ENCODE data around the gene NOL4L.
"Not testable (repeated sequence)": the region's sequence is repeated elsewhere in the genome, so short reads cannot be mapped to it uniquely, and the experiment has no call there.

NOL4L gene

DNA sequence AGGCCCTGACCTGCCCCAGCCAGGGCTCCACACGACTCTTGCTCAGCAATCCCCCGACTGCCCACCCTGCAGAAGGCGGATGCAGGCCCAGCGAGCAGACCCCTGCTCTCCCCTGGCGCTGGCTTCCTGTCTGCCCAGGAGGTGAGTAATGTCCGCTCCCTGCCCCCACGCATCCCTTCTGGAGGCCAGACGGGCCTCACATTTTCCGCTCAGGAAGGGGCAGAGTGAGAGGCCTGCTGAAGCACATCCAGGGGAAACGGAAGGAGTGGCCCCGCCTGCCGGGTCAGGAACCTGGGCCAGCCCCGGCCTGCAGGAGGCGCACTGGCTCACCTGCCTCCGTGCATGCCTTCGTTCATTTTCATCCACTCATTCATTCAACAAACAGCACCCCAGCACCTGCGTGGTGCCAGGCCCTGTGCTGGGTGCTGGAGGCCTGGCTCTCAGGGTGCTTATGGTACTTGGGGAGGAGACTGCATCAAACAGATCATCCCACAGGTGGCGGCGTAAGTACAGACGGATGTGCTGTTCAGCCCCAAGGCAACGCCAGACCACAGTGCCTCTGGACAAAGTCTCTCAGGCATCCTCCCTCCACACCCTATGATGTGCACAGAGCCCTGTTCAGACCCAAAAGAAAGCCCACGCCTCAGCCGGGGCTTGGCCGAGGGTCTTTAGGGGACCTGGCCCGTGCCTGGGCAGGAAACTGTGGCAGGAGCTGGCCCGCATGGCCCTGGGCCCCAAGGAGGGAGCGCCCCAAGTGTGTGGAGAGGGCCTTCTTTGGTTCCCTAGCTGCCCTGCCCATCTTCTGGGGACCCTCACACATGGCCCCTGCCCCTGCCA, 114.9 kb downstream of the NOL4L start:
- DNase-seq (ENCODE audit: low read depth): no peak

DNA sequence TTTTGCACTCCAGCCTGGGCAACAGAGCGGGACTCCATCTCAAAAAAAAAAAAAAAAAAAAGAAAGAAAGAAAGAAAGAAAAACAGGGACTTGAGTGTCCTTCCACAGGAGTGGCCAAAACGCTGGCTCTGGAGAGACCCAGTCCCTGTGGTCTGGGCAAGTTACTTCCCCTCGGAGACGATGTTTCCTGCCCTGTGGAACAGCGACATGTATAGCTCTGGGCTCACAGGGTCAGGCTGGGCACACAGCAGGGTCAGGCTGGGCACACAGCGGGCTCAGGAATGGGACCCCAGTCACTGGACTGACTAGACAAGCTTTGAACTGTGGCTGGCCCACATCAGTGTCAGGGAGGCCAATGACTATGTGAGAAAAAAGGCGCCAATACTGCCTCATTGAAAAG, 116.3 kb downstream of the NOL4L start:
- DNase-seq (ENCODE audit: low read depth): no peak

DNA sequence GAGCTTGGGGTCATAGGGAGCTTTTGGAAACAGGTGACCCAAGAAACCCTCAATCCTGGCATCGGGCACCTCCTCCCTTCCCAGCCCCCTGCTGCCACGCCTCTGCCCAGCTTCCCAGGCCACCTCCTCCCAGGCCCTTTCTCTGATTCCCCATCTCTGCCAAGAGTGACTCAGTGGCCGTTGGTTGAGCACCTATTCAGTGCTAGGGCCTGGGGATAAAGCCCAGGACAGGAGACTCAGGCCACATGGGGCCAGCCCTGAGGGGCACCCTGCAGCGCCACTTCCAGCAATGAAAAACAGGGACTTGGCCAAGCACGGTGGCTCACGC, 116.9 kb downstream of the NOL4L start:
- DNase-seq (ENCODE audit: low read depth): no peak

DNA sequence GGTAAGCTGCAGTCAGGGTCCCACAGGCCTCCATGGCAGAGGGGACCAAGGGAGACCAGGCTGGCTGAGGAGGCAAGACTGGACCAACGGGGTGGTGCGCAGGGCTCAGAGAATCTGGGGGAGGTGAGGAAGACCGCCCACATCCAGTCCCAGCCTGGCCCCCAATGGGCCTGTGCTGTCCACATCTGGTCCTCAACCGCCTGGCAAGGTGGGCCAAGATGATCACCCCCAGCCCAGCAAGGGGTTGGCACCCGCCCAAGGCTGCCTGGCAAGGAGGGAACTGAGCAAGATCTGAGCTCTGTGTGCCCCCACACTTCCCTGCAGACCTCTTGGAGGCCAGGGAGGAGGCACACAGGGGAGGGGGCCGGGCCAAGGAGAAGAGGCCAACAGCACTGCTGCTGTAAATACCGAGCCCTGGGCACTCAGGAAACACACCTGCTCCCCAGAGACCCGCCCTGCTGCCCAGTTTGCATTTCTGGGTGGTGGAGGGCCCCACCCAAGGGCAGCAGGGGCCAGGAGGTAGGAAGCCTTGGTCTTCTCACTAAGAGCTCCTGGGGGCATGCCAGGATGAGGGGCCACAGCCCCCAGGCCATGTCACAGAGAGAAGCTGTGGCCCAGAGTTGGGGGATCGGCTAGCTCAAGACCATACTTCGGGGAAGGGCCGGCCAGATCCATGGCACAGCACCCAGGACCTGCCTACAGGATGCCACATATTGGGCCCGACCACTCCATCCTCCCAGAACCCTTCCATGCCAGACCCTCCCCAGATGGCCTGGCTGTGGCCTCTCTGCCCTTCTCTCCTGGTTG, 117.4 kb downstream of the NOL4L start:
- no peak for DNase-seq (ENCODE audit: low read depth)

DNA sequence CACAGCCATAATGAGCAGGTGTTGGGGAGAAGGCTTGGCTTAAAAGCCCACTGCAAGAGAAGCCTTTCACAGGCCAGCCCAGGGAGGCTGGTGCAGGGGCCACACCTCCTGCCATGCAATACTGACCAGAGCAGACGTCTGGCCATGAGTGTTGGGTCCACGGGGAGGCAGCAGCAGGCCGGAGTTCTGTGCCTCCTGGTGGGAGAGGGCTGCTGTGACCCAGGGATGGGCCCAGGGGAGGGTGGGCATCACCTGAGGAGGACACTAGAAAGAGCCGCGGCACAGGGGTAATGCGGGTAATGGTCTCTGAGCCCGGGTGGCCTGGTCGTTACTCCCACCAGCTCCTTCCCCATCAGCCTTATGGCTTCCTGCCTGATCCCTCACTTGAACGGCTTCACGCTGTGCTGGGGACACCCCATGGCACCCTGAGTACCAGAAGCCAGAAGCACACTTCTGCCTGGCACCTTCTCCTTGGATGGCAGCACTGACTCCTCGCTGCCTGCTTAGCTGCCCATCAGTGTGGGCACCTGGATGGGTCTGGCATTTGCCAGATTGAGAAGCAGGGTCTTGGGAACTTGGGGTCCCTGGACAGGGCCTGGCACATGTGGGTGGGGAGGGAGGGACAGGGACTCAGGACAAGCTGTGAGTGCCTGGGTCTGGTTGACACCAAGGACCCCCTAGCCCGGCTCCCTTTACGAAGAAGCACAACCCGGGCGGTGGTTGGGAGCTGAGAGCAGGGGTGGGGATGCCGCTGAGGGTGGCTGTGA, 118.2 kb downstream of the NOL4L start:
- no peak for DNase-seq (ENCODE audit: low read depth)

DNA sequence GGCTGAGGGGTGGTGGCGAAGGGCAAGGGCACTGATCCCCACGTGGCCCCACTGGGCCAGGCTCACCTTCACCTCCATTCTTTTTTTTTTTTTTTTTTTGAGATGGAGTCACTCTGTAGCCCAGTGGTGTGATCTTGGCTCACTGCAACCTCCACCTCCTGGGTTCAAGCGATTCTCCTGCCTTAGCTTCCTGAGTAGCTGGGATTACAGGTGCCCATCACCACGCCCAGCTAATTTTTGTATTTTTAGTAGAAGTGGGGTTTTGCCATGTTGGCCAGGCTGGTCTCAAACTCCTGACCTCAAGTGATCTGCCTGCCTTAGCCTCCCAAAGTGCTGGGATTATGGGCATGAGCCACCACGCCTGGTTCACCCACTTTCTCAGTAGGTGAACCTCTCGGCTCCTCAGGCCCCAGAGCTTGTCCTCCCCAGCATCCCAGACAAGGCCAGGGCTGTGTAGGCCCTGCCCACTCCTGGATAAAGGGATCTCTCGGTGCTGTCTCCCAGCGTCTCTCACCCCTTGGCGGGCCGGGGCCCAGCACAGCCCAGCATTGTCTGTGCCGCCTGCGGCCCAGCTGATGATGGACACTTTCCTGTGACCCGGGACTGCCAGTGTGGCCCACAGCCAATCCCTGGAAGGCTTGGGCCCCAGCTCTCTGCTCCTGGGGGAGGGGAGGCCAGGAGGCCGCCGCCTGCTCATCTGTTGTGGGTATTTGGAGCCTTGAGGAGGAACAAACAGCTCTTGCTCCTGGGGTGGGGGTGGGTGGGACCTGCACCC, 119.0 kb downstream of the NOL4L start:
- DNase-seq (ENCODE audit: low read depth): not testable (repeated sequence)

DNA sequence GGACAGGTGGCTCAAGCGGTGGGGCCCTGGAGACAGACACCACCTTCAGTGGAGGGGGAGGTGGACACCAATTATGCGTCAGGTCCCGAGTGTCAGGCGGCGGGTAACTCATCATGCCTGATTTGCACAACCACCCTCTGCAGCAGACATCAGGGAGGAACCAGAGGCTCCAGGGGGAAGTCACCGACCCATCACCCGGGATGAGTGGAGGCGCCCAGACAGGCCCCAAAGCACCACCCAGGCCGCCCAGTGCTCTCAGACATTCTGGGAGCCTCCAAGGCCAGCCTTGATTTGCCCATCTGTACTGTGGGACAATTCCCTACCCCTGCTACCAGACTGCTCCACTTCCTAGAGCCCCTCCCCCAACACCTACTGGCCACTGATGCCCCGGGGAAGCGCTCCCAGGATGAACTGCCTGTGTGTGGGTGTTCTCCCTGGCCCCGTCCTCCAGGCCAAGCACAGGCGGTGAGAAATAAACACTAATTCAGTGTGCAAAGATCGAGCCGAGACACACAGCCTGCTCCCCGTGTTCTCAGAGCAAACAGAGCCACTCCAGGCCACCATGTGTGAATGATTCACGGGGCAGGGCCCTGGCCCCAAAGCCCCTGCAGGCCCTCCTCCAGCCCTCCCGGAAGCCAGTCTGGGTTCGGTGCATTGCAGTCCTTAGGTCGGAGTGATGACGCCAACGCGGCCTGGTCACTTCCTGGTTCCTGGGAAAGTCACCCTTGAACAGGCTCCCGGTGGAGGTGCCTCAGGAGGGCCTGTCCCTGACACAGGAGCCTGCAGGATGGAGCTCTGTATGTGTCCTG, 119.8 kb downstream of the NOL4L start:
- DNase-seq (ENCODE audit: low read depth): no peak

DNA sequence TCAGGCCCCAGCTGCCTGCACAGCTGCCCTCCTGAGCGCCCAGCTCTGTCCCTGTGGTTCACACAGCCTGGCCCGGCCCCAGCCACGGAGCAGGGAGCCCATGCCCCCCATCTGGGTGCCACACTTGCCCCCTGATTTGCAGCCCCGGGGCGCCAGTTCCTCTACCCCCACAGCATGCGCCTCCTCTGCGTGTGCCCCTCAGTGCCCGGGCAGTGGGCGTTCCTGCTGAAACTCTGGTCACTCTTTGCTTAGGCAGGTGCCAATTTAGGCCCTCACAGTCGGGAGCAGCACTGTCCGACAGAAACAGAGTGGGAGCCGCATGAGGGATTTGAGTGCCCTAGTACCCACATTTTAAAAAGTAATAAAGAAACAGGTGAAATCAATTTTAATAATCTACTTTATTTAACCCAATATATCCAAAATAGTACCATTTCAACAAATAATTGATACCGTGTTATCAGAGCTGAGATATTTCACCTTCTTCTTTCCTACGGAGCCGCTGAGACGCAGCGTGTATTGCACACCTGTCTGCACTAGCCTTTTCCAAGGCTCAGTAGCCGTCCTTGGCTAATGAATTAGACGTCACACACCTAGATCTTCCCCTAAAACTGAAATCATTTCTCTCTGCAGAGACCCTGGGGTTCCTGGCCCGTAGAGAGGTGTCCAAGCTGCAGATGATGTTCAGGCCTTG, 120.6 kb downstream of the NOL4L start:
- DNase-seq (ENCODE audit: low read depth): no peak

DNA sequence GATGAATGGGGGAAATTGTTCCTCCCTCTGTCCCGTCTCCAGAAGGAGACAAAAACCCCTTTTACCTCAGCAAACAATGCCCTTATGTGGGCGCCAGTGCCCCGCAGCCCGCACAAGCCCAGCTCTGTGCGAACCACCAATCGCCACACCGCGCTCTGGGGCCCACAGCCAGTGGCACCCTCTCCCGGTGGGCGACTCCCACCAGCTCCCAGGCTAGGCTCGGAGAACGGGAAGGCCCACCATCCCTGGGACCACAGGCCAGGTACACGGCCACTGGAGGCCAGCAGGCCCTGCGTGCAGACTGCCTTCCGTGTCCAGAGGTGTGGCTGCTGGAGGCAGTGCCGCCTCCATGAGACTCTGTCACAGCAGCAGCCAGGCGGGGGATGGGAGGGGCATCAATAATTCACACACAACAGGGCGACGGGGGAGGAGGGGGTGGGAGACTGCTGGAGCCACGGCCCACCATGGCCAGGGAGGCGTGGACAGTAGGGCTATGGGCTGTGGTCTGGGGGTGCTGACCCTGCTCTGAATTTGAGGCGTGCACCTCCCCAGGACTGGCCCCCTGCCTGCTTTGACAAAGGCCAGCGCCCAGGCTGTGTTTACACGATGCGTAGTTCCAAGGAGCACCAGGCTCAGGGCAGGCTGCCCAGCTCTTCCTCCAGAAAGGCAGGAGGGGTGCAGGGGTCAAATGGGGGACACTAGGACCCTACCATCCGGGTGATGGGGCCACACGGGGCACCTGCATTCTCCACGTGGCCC, 121.3 kb downstream of the NOL4L start:
- no peak for DNase-seq (ENCODE audit: low read depth)

DNA sequence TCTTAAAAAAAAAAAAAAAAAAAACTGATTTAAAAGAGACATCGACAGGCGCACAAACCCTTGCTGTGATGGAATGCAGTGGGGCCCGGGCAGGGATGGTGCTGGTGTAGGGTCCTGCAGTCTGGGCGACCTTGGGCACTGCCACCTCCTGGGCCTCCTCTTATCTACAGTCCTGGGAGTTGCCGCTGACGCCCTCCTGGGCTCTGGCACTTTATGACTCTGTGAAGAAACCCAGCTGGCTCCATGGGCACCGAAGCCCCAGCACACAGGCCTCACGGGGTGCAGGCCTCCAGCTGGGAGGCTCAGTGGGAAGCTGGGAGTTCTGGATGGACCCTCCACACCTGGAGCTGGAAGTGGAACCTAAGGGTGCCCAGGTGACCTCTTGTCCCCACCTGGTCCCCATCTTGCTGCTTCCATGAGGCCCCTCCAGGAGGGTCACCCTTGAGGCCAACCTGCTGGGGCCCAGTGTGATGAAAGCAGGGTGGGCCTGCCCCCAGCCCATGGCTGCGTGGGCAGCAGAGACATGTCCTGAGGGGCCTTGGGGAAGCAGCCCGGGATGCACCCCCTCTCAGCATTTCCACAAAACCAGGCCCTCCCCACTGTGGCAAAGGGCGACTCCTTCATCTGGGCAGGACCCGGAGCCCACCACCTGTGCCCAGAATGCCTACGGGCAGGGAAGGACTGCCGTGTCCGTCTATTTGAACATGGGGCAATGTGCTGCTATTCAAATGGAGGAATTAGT, 122.1 kb downstream of the NOL4L start:
- DNase-seq (ENCODE audit: low read depth): no peak

DNA sequence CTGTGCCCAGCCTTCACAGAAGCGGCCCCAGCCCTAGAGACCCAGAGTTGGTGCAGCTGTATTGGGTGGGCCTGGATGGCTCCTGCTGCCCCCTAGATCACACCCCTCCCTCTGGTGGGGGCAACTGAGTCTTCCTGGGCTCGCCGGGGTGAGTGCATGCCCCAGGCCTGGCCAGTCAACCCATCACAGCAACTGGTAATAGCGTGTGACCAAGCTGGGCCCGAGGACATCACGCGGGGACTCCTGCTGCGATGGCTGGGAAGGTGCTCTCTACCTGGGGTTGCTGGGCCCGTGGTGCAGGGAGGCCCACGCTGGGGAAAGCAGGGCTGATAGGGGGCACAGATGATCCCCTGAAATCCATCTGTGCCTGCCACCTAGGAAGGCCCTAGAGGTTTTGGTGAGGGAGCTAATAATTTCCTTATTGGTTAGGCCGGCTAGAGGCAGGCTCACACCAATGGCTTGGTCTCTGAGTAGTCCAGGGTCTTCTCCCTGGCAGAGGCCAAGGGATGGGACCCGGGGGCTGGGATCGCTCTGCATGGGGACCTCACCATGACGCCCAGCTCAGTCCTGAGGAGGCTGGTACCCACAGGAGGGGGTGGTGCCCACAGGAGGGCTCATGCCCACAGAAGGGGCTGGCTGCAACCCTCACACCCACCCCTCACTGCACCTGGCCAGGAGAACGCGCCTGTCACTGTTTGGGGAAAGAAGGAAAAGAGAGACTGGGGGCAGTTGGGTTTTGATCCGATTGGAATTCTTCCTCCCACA, 123.1 kb downstream of the NOL4L start:
- DNase-seq (ENCODE audit: low read depth): no peak

DNA sequence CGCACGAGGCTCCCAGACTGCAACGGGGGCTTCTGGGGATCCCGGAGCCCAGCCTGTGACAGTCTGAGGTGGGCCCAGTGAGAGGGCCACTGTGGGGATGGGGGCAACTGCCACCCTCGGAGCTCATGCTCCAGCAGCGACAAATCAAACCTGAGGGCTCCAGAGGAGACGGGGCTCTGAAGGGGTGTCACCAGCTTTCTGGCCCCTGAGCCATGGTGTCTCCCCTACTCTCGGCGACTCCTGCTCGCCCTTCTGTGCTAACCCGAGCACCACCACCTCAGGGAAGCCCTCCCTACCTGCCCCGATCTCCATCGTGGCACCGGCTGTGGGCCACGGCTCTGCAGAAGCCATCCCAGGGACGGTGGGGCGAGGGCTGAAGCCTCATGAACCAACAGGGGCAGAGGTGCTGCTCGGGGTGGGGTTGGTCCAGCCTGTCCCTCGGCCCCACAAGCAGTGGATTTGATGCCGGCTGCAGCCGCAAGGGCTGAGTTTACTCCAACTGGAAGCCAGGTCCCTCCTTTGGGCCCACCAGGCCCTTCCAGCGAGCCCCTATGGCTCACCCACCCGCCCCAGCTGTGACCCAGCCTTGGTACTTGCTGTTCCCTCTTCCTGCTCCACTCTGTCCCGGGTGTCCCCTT, 124.3 kb downstream of the NOL4L start:
- DNase-seq (ENCODE audit: low read depth): no peak

DNA sequence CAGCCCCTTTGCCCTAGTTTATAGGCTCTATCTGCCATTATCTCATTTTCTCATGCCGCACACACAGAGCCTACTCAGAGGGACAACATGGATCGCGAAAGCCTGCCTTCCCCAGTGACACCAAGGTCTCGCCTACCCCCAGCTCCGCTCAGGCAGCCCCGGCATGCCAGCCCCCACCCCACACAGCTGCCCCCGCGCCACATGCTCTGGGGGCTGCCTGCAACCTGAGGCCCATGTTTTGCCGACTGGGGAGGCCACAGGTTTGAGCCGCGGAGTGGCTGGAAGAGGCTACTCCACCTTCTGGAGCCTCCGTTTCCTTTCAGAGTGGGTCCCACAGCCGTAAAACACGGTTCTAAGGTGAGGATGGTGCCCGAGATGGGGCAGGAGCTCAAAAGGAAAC, 124.9 kb downstream of the NOL4L start:
- DNase-seq (ENCODE audit: low read depth): no peak

DNA sequence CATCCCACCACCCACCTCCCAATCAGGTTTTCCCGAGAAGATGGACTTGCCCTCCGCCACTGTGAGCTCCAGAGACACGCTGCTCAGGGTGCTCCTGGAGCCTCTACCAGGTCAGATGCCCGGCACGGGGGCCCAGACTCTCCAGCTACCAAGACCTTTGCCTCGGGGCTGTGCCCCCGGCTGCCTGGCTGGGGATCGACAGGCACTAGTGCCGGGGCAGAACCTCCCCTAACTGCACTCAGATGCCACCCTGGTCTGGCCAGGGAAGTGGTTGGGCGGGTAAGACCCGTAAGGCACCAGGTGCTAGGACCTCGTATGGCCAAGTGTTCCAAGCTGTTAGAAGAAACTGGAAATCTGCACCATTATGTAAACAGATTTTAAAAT, 126.3 kb downstream of the NOL4L start:
- DNase-seq (ENCODE audit: low read depth): no peak

DNA sequence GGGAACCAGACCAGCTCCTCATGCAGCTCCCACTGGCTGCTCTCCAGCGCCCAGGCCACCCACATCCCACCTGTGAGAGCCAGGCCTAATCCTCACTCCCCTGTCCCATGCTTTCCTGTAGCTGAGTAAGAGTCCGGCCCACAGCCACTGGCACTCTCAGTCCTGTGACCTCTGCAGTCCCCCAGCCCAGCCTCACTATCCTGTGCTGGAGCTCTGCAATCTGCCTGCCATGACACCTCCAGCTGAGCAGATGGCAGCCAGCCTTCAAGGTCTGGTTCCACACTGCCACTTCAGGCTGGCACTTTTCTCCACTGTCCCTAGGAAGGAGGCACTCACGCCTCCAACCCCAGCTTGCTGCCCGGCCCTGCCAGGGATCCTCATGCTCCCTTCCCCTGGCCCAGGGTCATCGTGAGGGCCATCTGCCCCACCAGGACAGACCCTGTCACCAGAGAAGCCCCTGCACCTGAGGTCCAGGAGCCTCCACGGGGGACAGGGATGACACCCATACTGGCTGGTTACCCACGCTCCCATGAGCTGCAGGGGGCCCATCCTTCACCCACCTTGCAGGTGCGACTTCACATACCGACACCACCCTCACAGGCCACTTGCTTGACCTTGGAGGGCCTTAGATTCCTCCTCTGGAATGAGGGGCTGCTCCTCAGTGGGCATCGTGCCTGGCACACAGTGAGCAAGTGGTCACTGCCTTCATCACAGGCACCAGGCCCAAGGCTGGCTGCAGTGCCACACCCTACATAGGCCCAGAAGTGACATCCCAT, 126.9 kb downstream of the NOL4L start:
- no peak for DNase-seq (ENCODE audit: low read depth)

DNA sequence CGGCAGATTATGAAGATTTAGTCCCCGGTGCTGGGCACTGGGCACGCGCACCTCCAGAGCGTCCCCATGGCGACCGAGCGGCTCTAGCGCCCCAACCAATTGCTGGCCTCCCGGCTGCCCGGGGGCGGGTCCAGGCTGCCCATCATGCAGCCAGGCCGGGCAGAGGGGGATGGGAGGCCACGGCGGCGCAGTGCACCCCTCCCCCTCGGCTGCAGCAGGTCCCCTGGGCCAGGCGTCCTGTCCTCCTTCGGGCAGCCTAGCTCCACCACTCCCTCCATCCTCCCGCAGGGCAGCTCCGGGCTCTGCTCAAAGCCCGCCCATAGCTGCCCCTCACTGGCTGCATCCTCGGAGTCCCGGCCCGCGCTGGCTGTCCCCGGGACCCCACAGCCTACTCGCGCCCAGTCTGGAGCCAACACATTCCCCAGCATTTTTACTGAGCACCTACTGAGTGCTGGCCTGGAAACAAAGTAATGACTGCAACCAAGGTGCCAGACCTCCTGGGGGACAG, 127.6 kb downstream of the NOL4L start:
- DNase-seq (ENCODE audit: low read depth): no peak
